Neuronal stem cell (in vitro differentiated cells): ENCODE measurements around the gene PPP2R5C.

Experiments
- DNase-seq: peaks from one replicate; pipeline ENCODE4 v3.0.0-alpha.2; 2013; ENCODE audit warnings: low spot score
- H2AFZ ChIP-seq: one replicate; pipeline ENCODE4 v1.6.1; 2013; ENCODE audit warnings: mild to moderate bottlenecking, low read length, inconsistent platforms
- H2AK5ac ChIP-seq: 2 replicates; pipeline ENCODE4 v1.6.1; 2013; ENCODE audit warnings: low read depth, mild to moderate bottlenecking, inconsistent platforms, low read length, moderate library complexity, mixed read lengths
- H2BK120ac ChIP-seq: 2 replicates; pipeline ENCODE4 v1.6.1; 2013; ENCODE audit warnings: low read depth, mild to moderate bottlenecking, inconsistent platforms, low read length, moderate library complexity, mixed read lengths
- H2BK12ac ChIP-seq: one replicate; pipeline ENCODE4 v1.6.1; 2013; ENCODE audit warnings: low read length, inconsistent platforms
- H2BK15ac ChIP-seq: 2 replicates; pipeline ENCODE4 v1.6.1; 2013; ENCODE audit warnings: mild to moderate bottlenecking, low read length, inconsistent platforms, mixed read lengths
- H2BK5ac ChIP-seq: one replicate; pipeline ENCODE4 v1.6.1; 2013; ENCODE audit warnings: inconsistent platforms, mild to moderate bottlenecking, low read length, moderate library complexity
- H3K14ac ChIP-seq: one replicate; pipeline ENCODE4 v1.6.1; 2013; ENCODE audit warnings: low read length, inconsistent platforms
- H3K18ac ChIP-seq: 2 replicates; pipeline ENCODE4 v1.6.1; 2013; ENCODE audit warnings: low read length, inconsistent platforms
- H3K23ac ChIP-seq: 2 replicates; pipeline ENCODE4 v1.6.1; 2013; ENCODE audit warnings: low read depth, mild to moderate bottlenecking, mixed read lengths, low read length, inconsistent platforms; ENCODE audit not compliant: poor library complexity
- H3K27ac ChIP-seq: replicated peaks from 3 replicates; pipeline ENCODE4 v1.5.1; 2013; ENCODE audit warnings: low read length, inconsistent platforms
- H3K27me3 ChIP-seq, 3 experiments: 2 replicates each; pipeline ENCODE4 v1.6.1; 2013; ENCODE audit warnings: low read length in 3 of 3, mild to moderate bottlenecking in 2 of 3, inconsistent platforms in 1 of 3, low read depth in 1 of 3, mixed read lengths in 1 of 3, moderate library complexity in 1 of 3; ENCODE audit not compliant: control insufficient read depth in 3 of 3, insufficient read depth in 3 of 3
- H3K36me3 ChIP-seq, 2 donors: replicated peaks in 1 of 2; 2 replicates each; pipeline ENCODE4 v1.6.1; 2013; ENCODE audit warnings: low read length in 2 of 2; ENCODE audit not compliant: control insufficient read depth in 2 of 2, insufficient read depth in 2 of 2
- H3K4ac ChIP-seq: 2 replicates; pipeline ENCODE4 v1.6.1; 2013; ENCODE audit warnings: inconsistent platforms, mild to moderate bottlenecking, low read length, moderate library complexity
- H3K4me1 ChIP-seq, 2 donors: 1 replicate in 1 of 2; 2 replicates in 1 of 2; pipeline ENCODE4 v1.6.1; 2013; ENCODE audit warnings: low read length in 2 of 2, low read depth in 1 of 2; ENCODE audit not compliant: control insufficient read depth in 2 of 2, insufficient read depth in 1 of 2
- H3K4me2 ChIP-seq: one replicate; pipeline ENCODE4 v1.6.1; 2013; ENCODE audit warnings: mild to moderate bottlenecking, low read length, inconsistent platforms; ENCODE audit not compliant: insufficient read depth, poor library complexity, severe bottlenecking
- H3K4me3 ChIP-seq, 2 donors: 2 replicates each; pipeline ENCODE4 v1.5.1; 2013; ENCODE audit warnings: low read length in 2 of 2, mild to moderate bottlenecking in 2 of 2, inconsistent platforms in 1 of 2, moderate library complexity in 1 of 2
- H3K79me1 ChIP-seq: one replicate; pipeline ENCODE4 v1.6.1; 2013; ENCODE audit warnings: low read depth, mild to moderate bottlenecking, inconsistent platforms, low read length, moderate library complexity
- H3K9ac ChIP-seq: one replicate; pipeline ENCODE4 v1.6.1; 2013; ENCODE audit warnings: mild to moderate bottlenecking, low read depth, low read length, inconsistent platforms; ENCODE audit not compliant: poor library complexity
- H3K9me3 ChIP-seq, 2 donors: replicated peaks in 1 of 2; 2 replicates each; pipeline versions ENCODE3 to v1.6.1; 2013; ENCODE audit warnings: low read length in 2 of 2, mild to moderate bottlenecking in 2 of 2, inconsistent platforms in 1 of 2, low read depth in 1 of 2, mixed read lengths in 1 of 2, moderate library complexity in 1 of 2; ENCODE audit not compliant: control insufficient read depth in 2 of 2, insufficient read depth in 1 of 2
- H4K8ac ChIP-seq: one replicate; pipeline ENCODE4 v1.6.1; 2013; ENCODE audit warnings: low read depth, mild to moderate bottlenecking, inconsistent platforms, low read length, moderate library complexity
- H4K91ac ChIP-seq: one replicate; pipeline ENCODE4 v1.6.1; 2013; ENCODE audit warnings: low read length, low read depth, mild to moderate bottlenecking, inconsistent platforms; ENCODE audit not compliant: poor library complexity
- WGBS, 2 donors: extraction: QIAGEN DNeasy Blood & Tissue Kit; methylation state at CpG; one replicate each; pipeline ENCODE4 v1.1.7; 2013; ENCODE audit warnings: missing lambda C conversion rate in 2 of 2, mixed read lengths in 1 of 2; ENCODE audit not compliant: insufficient read length in 2 of 2, insufficient replicate concordance in 1 of 2; ENCODE audit errors: extremely low coverage in 2 of 2; 5-methylcytosine and 5-hydroxymethylcytosine counted together

PPP2R5C gene

GRCh38 chr14:101734246-101734847 is 27.2 kb upstream of the PPP2R5C start:
- Histone ChIP-seq H2BK12ac (no peak overlapping the region), H3K23ac (no peak overlapping the region), H3K18ac (no peak overlapping the region), H3K4ac (no peak overlapping the region), H3K9me3 (peaks cover 0 to 5% of the 10 kb centered on the region in 2 donors), H2AFZ (no peak overlapping the region), H3K4me1 (peaks cover 4 to 9% of the 10 kb centered on the region in 2 donors), H2BK15ac (no peak overlapping the region), H3K27me3 (peaks cover 0 to 3% (median 0%) of the 10 kb centered on the region in 3 experiments), H3K79me1 (no peaks in the 10 kb centered on the region), H4K8ac (no peak overlapping the region), H3K4me2 (no peak overlapping the region), H3K27ac (no peak overlapping the region), H3K4me3 (no peak overlapping the region), H4K91ac (no peak overlapping the region), H2AK5ac (no peak overlapping the region), H2BK5ac (no peak overlapping the region), H3K9ac (no peak overlapping the region), H3K36me3 (no peaks in the 10 kb centered on the region), H2BK120ac (no peak overlapping the region), H3K14ac (no peak overlapping the region)
- DNase-seq, result no peak
- no CpG with 5 or more reads among the region's 16 CpGs for WGBS, 2 donors

GRCh38 chr14:101735453-101735852 is 26.1 kb upstream of the PPP2R5C start:
- Histone ChIP-seq H3K4me3 (no peak overlapping the region), H2BK120ac (no peak overlapping the region), H3K9ac (no peak overlapping the region), H3K4me2 (no peak overlapping the region), H3K4me1 (peaks cover 4 to 9% of the 10 kb centered on the region in 2 donors), H3K14ac (no peak overlapping the region), H3K18ac (no peak overlapping the region), H3K23ac (no peak overlapping the region), H3K9me3 (peaks cover 5% of the 10 kb centered on the region in 2 donors), H2AK5ac (no peak overlapping the region), H3K36me3 (no peaks in the 10 kb centered on the region), H3K79me1 (no peaks in the 10 kb centered on the region), H2BK12ac (no peak overlapping the region), H2BK5ac (no peak overlapping the region), H3K27me3 (peaks cover 0 to 3% (median 0%) of the 10 kb centered on the region in 3 experiments), H4K8ac (no peak overlapping the region), H3K27ac (no peak overlapping the region), H4K91ac (no peak overlapping the region), H2AFZ (no peak overlapping the region), H3K4ac (no peak overlapping the region), H2BK15ac (no peak overlapping the region)
- no peak for DNase-seq
- WGBS, 2 donors, result no CpG with 5 or more reads among the region's 7 CpGs

- H3K9ac ChIP-seq, result no peak overlapping the region
- no peak overlapping the region for H2BK120ac ChIP-seq
- peaks cover 0 to 3% (median 0%) of the 10 kb centered on the region in 3 experiments for H3K27me3 ChIP-seq
- peak overlapping the region; percentile 46 for H3K18ac ChIP-seq
- no peak overlapping the region for H3K4me3 ChIP-seq
- H2AFZ ChIP-seq, result no peak overlapping the region
- no peak overlapping the region for H4K8ac ChIP-seq
- no peak overlapping the region for H4K91ac ChIP-seq
- no peak overlapping the region for H2BK15ac ChIP-seq
- no peak overlapping the region for H2BK12ac ChIP-seq
- H2AK5ac ChIP-seq, result no peak overlapping the region
- no peak overlapping the region for H3K14ac ChIP-seq
- H3K23ac ChIP-seq, result no peak overlapping the region
- DNase-seq, result no peak
- WGBS, 2 donors, result no CpG with 5 or more reads among the region's 4 CpGs
- no peak overlapping the region for H3K4ac ChIP-seq
- no peaks in the 10 kb centered on the region for H3K36me3 ChIP-seq
- no peak overlapping the region for H2BK5ac ChIP-seq
- H3K9me3 ChIP-seq, result peaks cover 6 to 10% of the 10 kb centered on the region in 2 donors
- H3K27ac ChIP-seq, result no peak overlapping the region
- H3K4me1 ChIP-seq, result peaks cover 4 to 7% of the 10 kb centered on the region in 2 donors
- H3K4me2 ChIP-seq, result no peak overlapping the region
- H3K79me1 ChIP-seq, result no peaks in the 10 kb centered on the region
These were observed 25.4 kb upstream of the PPP2R5C start for GRCh38 chr14:101736071-101736470.

GRCh38 chr14:101736585-101736984 is 24.9 kb upstream of the PPP2R5C start:
- no peak overlapping the region for H2AFZ ChIP-seq
- no peak overlapping the region for H2AK5ac ChIP-seq
- H3K14ac ChIP-seq, result no peak overlapping the region
- no peak overlapping the region for H2BK12ac ChIP-seq
- peaks cover 2% of the 10 kb centered on the region in 2 donors for H3K4me1 ChIP-seq
- no peak overlapping the region for H3K9ac ChIP-seq
- H3K27ac ChIP-seq, result no peak overlapping the region
- peak overlapping the region; percentile 27 for H3K23ac ChIP-seq
- no peak overlapping the region for H2BK120ac ChIP-seq
- no peak overlapping the region for H4K91ac ChIP-seq
- DNase-seq, result no peak
- no peak overlapping the region for H2BK15ac ChIP-seq
- H3K4me3 ChIP-seq, result no peak overlapping the region
- no peaks in the 10 kb centered on the region for H3K36me3 ChIP-seq
- no peaks in the 10 kb centered on the region for H3K79me1 ChIP-seq
- no peak overlapping the region for H2BK5ac ChIP-seq
- H4K8ac ChIP-seq, result no peak overlapping the region
- peaks cover 7 to 10% of the 10 kb centered on the region in 2 donors for H3K9me3 ChIP-seq
- no CpG with 5 or more reads among the region's 8 CpGs for WGBS, 2 donors
- no peak overlapping the region for H3K4me2 ChIP-seq
- H3K18ac ChIP-seq, result no peak overlapping the region
- peaks cover 0 to 3% (median 0%) of the 10 kb centered on the region in 3 experiments for H3K27me3 ChIP-seq
- no peak overlapping the region for H3K4ac ChIP-seq
